CD1c-positive myeloid dendritic cell (primary cell): ENCODE results near the gene TAGLN3.

ENCODE experiments used
- DNase-seq: peaks from one replicate; pipeline ENCODE4 v3.0.0-alpha.2; 2016; ENCODE audit errors: extremely low spot score

The TAGLN3 gene

DNA sequence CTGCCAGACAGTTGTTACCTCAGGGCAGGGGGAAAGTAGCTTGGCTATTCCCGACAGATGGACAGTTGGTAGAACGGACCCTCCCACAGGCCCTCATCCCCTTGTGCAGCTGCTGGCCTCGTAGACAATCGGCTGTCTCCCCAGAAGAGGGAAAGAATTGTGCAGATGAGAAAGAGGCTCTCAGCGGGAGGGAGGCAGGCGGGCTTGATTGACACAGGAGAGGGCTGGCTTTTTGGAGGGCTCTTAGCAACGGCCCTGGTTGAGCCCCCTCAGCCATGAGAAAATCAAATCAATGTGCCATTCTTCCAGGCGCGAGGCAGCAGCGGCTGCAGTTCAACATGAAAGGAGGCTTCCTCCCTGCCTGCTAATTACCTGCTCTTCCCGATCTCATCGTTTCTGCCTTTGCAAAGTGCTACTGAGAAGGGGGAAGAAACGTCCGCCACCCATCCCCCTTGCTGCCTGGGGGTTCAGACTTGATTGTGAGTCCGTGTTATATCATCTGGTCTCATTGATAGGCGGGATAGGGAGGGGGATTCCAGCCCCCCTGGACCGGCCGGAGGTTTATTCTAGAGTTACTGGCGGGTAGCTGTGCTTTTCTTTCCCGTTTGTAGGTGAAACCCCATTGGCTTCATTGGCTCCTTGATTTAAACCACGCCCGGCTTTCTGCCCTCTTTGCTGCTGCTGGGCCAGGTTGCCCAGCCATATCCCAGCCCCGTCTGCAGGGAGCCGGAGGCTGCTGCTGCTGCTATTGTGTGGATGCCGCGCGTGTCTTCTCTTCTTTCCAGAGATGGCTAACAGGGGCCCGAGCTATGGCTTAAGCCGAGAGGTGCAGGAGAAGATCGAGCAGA is at the start of gene TAGLN3:
TSS of gene TAGLN3 (plus strand) at position 287 of the 848 bp plus-strand sequence. CDS start at position 788, 501 bp downstream.
- no peak for DNase-seq

DNA sequence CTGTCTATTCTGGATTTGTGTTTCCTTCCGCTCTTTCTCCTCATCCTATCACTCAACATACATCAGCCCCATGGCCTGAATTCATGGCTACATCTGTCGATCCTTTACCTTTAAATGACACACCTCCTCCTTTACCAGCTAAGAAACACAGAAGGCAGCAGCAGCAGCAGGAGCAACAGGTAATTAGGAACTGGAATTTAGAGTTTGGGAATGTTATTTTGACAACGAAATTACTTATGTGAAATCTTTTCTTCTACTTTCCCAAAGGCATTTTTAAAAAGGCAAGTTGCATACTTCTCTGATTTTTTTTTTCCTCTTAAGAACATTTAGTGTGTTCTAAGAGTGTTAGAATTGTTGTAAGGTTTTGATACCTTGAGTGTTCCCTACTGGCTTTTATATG is 49.0 kb upstream of the TAGLN3 start:
- no peak for DNase-seq

GRCh38 chr3:111951032-111951431 is 47.7 kb upstream of the TAGLN3 start:
- no peak for DNase-seq

DNA sequence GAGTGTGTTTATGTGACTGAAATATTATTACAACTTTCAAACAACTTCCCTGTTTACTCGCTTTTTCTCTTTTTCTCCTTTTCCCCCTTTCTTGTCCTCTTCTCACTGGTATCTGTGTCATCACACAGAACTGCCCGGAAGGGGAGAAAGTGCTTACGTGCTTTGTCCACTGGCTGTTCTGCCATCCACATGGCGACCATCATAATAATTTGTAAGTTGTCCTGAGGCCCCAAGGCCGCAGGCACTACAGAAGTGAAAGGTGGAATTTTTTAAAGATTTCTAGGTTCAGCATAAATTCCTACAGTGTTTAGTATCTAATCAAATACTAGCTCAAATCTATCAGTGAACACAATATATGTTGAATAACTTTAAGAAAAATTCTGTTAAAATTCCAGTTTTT is 46.6 kb upstream of the TAGLN3 start:
- no peak for DNase-seq

- no peak for DNase-seq
Observed at GRCh38 chr3:111952866-111953450, 45.8 kb upstream of the TAGLN3 start.

- no peak for DNase-seq
Observed at GRCh38 chr3:111954228-111954990, 44.3 kb upstream of the TAGLN3 start.

- no peak for DNase-seq
Observed at GRCh38 chr3:111955876-111956275, 42.8 kb upstream of the TAGLN3 start.

- no peak for DNase-seq
Observed at GRCh38 chr3:111956449-111956848, 42.3 kb upstream of the TAGLN3 start.

GRCh38 chr3:111956995-111957734 is 41.6 kb upstream of the TAGLN3 start:
- no peak for DNase-seq

- no peak for DNase-seq
Observed at GRCh38 chr3:111961461-111962164, 37.1 kb upstream of the TAGLN3 start.

GRCh38 chr3:111963424-111963823 is 35.3 kb upstream of the TAGLN3 start:
- DNase-seq: no peak

DNA sequence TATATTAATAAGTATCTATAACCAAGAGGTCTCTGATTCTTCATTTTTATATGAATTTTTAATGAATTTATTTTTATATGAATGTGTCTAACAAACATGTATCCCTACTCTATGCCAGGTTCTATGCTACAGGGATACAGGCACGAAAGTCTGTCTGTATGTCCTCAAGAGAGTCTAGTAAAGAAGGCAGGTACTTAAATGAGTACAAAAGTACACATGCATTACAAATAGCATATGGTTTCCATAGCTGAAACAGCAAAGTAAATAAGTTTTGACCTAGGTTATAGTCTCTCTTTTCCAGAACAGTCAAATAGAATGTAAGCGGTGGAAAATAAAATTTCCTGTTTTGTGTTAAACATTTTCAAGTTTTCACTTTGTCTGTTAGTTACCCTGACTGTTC is 33.2 kb upstream of the TAGLN3 start:
- no peak for DNase-seq

DNA sequence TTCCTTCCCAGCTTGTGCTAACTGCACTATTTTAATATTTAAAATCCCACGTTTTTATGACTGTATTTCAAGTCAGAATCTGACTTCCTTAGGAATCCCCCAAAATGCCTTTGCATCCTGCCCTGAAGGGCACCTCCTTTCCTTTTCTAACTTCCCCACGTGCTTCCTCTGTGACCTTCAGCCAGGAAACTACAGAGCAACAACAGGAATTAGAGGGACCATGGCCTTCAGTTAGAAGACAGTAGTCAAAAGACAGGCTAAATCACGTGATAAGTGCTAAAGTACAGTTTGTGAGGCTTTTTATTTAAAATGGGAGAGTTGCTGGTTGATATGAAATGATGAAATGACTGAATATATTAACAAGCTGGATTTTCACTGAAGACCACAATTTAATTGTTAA is 31.7 kb upstream of the TAGLN3 start:
- no peak for DNase-seq

- peak; percentile 85 for DNase-seq
Observed at GRCh38 chr3:111967651-111968274, 31.0 kb upstream of the TAGLN3 start.

DNA sequence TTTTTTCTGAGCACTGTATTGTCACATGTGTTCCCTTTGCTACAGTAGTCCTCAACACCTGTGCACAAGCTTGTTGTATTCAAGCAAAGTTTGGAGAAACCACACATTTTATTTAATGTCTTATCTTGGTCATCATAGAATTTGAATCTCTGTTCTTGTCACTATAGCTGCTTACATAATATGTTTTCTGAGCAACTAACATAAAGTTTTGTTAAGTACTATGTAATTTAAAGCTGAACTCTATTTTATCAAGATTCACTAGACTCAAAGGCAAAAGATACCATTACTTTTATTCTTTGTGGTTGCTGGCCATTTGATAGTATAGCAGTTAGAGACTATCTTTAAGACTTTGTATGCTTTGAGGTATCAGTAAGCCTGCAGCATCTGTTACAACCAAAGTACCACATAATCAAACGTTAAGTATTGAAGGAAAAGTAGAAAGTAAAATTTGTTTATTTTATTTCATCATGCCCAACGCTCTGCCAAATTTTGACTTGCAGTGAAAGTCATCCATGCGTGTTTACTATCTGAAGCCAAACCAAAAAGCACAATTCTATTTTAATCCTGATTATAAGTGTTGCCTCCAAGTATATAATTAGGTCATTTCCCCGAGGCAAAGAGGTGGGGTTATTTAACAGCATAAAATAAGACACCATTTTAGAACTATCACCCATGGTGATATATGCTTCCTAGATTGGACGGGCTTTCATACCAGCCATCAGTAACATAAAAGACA is 30.2 kb upstream of the TAGLN3 start:
- DNase-seq: no peak

DNA sequence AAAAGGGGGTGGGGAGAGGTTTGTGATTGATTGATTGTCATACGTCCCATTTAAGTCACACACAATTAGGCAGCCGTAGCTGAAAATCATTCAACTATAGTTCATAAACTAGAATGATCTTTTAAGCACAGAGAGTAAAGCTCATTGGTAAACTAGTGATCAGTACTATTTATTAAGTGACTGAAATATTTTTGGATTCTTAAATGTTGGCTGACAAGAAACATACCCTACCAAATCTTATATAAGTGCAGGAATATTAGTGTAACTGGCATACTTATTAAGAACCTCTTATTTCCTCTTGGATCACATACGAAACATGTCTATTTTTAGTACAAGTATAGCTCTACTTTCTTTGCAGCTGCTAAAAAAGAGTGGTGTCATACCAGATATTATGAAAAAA is 28.3 kb upstream of the TAGLN3 start:
- no peak for DNase-seq

DNA sequence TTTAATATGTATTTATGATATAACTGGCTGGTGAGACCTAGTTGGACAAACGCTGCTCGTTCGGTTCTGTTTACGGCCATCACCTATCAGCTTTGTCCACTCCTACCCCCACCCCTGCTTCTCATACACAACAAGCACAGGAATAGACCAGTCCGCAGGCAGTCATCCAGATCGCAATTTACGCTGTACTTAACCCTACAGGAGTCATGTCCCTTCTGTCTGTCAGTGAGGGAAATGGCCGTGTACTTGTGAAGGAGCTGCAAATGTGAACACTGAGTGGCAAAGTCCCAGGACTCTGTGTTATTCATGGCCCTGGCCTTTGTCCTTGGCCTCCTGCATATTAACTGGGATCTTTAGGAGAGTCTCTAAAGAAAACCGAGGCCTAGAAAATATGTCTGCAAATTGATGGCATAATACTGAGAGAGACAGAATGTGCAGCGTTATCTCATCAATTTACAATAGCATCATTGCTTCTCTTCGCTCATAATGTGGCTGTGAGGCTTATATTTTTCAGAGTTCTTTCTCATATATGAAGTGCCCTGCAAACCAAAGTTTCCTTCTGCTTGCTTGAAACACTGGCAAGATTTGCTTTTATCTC is 27.1 kb upstream of the TAGLN3 start:
- no peak for DNase-seq

DNA sequence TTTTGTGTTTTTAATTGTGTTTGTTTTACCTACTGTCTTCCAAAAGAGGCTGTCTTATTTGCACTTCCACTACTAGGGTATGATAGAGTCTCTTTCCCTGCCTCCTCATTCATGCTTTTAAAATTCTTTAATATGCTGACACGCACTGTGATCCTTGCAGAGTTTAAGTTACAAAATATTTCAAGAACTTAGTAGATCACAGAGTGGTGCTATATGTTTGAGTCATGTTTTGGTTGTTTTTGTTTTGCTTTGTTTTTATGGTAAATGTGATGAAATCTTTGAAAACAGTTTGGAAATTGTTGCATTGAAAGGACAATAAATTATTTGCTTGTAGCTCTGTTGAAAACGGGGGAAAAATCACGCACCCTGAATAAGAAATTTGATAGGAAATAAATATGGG is 25.8 kb upstream of the TAGLN3 start:
- DNase-seq: no peak

DNA sequence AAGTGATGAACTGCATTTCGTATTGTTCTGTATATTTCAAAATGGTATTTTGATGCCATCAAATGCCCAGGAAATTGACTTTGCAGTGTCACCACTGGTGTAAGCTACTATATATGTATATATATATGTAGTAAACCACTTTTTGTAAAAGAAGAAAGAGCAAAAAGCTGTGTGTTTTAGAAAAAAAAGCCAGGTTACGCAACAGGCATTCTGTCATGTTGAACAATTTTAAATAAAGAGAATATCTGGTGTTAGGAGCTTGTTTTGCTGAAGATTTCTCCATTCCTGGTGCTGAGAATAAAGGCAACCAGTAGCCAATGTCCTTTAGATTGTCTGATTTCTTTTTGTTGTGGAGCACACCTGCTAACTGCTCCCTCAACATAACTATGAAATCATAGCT is 23.6 kb upstream of the TAGLN3 start:
- DNase-seq: no peak

- DNase-seq: no peak
Observed at GRCh38 chr3:111976254-111976653, 22.5 kb upstream of the TAGLN3 start.
